OCI-LY3 (cell line): ENCODE measurements around the gene PIGM.

Experiments
- H2AFZ ChIP-seq: fragments of 200-600, 300-600 bp; shearing (Covaris generic); 2 replicates; pipeline ENCODE4 v1.6.0; 2014; ENCODE audit warnings: antibody characterized with exemption, low read depth, low read length
- H3K27ac ChIP-seq: fragments of 200-600, 300-600 bp; sonication (generic); 2 replicates; pipeline ENCODE4 v1.5.1; 2014; ENCODE audit warnings: mild to moderate bottlenecking, low read length, moderate library complexity, mixed read lengths
- H3K27me3 ChIP-seq: fragments of 200-600, 300-600 bp; sonication (generic); 2 replicates; pipeline ENCODE4 v1.6.1; 2014; ENCODE audit warnings: low read depth, low read length, mixed read lengths
- H3K36me3 ChIP-seq: fragments of 200-600, 300-600 bp; sonication (generic); replicated peaks from 2 replicates; pipeline ENCODE3; 2014; ENCODE audit warnings: low read depth, low read length, mixed read lengths
- H3K4me1 ChIP-seq: fragments of 300-600, 200-600 bp; sonication (generic); 2 replicates; pipeline ENCODE4 v1.6.1; 2014; ENCODE audit warnings: low read length, mixed read lengths
- H3K4me2 ChIP-seq: fragments of 200-600, 300-600 bp; sonication (generic); 2 replicates; pipeline ENCODE4 v1.6.1; 2014; ENCODE audit warnings: low read length, mixed read lengths
- H3K4me3 ChIP-seq: fragments of 300-600, 200-600 bp; sonication (generic); 2 replicates; pipeline ENCODE4 v1.5.1; 2014; ENCODE audit warnings: antibody characterized with exemption, mild to moderate bottlenecking, low read length, moderate library complexity
- H3K79me2 ChIP-seq: fragments of 300-600, 200-600 bp; shearing (Covaris generic); 2 replicates; pipeline ENCODE4 v1.6.1; 2014; ENCODE audit warnings: mild to moderate bottlenecking, low read length, mixed read lengths
- H3K9ac ChIP-seq: fragments of 300-600, 200-600 bp; shearing (Covaris generic); 2 replicates; pipeline ENCODE4 v1.6.0; 2014; ENCODE audit warnings: mild to moderate bottlenecking, low read length, moderate library complexity
- H3K9me3 ChIP-seq: fragments of 200-600, 300-600 bp; shearing (Covaris generic); 2 replicates; pipeline ENCODE4 v1.6.1; 2014; ENCODE audit warnings: low read length, mixed read lengths; ENCODE audit not compliant: insufficient read depth
- H4K20me1 ChIP-seq: fragments of 200-600, 300-600 bp; sonication (generic); 2 replicates; pipeline ENCODE4 v1.6.1; 2016; ENCODE audit warnings: low read length, mixed read lengths; ENCODE audit not compliant: insufficient read depth
- EZH2phosphoT487 ChIP-seq: fragments of 200-600 bp; shearing (Covaris generic); IDR thresholded peaks from 2 replicates; pipeline ENCODE4 v1.6.1; 2018; ENCODE audit warnings: antibody characterized with exemption, mixed run types, low read depth
- TF ChIP-seq, protein P1 (sequence below): fragments of 200-600, 300-600 bp; sonication (generic); IDR thresholded peaks from 2 replicates; pipeline ENCODE4 v1.5.1; 2014; ENCODE audit warnings: antibody characterized with exemption, low read length, low read depth

Gene PIGM

GRCh38 chr1:159996653-159997052 lies 35.1 kb downstream of the PIGM start:
- H3K4me2 ChIP-seq, result no peak overlapping the region
- peaks cover 2% of the 10 kb centered on the region; the same call in 1 of the 2 replicates for H3K4me1 ChIP-seq
- no peak for TF ChIP-seq EZH2phosphoT487
- TF ChIP-seq, protein P1, sequence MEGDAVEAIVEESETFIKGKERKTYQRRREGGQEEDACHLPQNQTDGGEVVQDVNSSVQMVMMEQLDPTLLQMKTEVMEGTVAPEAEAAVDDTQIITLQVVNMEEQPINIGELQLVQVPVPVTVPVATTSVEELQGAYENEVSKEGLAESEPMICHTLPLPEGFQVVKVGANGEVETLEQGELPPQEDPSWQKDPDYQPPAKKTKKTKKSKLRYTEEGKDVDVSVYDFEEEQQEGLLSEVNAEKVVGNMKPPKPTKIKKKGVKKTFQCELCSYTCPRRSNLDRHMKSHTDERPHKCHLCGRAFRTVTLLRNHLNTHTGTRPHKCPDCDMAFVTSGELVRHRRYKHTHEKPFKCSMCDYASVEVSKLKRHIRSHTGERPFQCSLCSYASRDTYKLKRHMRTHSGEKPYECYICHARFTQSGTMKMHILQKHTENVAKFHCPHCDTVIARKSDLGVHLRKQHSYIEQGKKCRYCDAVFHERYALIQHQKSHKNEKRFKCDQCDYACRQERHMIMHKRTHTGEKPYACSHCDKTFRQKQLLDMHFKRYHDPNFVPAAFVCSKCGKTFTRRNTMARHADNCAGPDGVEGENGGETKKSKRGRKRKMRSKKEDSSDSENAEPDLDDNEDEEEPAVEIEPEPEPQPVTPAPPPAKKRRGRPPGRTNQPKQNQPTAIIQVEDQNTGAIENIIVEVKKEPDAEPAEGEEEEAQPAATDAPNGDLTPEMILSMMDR, result no peak
- no peak overlapping the region for H3K4me3 ChIP-seq
- H3K9me3 ChIP-seq, result no peaks in the 10 kb centered on the region
- no peak overlapping the region for H2AFZ ChIP-seq
- H3K27me3 ChIP-seq, result peaks cover 55% of the 10 kb centered on the region
- no peaks in the 10 kb centered on the region for H4K20me1 ChIP-seq
- H3K27ac ChIP-seq, result no peak overlapping the region
- H3K9ac ChIP-seq, result no peak overlapping the region
- H3K79me2 ChIP-seq, result no peaks in the 10 kb centered on the region
- H3K36me3 ChIP-seq, result no peaks in the 10 kb centered on the region

GRCh38 chr1:159994896-159995295 lies 36.9 kb downstream of the PIGM start:
- Histone ChIP-seq H3K4me3 (no peak overlapping the region), H3K4me2 (no peak overlapping the region), H3K36me3 (no peaks in the 10 kb centered on the region), H3K9ac (no peak overlapping the region), H3K4me1 (peaks cover 8% of the 10 kb centered on the region), H3K27me3 (peaks cover 40% of the 10 kb centered on the region), H4K20me1 (no peaks in the 10 kb centered on the region), H2AFZ (no peak overlapping the region), H3K79me2 (no peaks in the 10 kb centered on the region), H3K9me3 (no peaks in the 10 kb centered on the region), H3K27ac (no peak overlapping the region)
- no peak for TF ChIP-seq EZH2phosphoT487
- TF ChIP-seq, protein P1, result no peak

GRCh38 chr1:159993911-159994310 lies 37.9 kb downstream of the PIGM start:
- Histone ChIP-seq H3K4me2 (no peak overlapping the region), H2AFZ (no peak overlapping the region), H3K27me3 (peaks cover 32% of the 10 kb centered on the region; the same call in 1 of the 2 replicates), H4K20me1 (no peaks in the 10 kb centered on the region), H3K4me3 (no peak overlapping the region), H3K27ac (no peak overlapping the region), H3K9ac (no peak overlapping the region), H3K9me3 (no peaks in the 10 kb centered on the region), H3K4me1 (peaks cover 8% of the 10 kb centered on the region), H3K36me3 (no peaks in the 10 kb centered on the region), H3K79me2 (no peaks in the 10 kb centered on the region)
- TF ChIP-seq, protein P1, result no peak
- TF ChIP-seq EZH2phosphoT487, result no peak

DNA sequence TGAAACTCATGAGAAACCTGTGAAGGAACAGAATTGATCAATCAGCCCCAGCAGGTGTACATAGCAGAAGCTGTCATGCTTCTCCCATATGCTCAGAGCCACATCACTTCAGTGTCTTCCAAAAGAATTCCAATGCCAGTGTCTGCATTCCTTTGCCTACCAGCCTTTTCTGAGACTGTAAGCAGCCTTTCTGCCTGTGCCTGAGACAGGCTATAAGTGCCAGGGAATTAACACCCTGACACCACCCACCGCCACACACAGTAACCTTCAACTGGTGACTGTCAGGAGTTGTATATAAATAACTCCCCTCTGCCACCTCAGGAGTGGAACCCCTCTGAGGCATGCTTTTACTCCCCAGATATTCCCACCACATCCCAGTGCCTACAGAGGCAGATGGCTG lies 39.6 kb downstream of the PIGM start:
- no peak overlapping the region for H3K4me3 ChIP-seq
- no peak overlapping the region for H3K4me2 ChIP-seq
- H4K20me1 ChIP-seq, result no peaks in the 10 kb centered on the region
- H3K79me2 ChIP-seq, result no peaks in the 10 kb centered on the region
- H2AFZ ChIP-seq, result no peak overlapping the region
- peaks cover 21% of the 10 kb centered on the region; the same call in 1 of the 2 replicates for H3K27me3 ChIP-seq
- H3K9me3 ChIP-seq, result no peaks in the 10 kb centered on the region
- TF ChIP-seq EZH2phosphoT487, result no peak
- TF ChIP-seq, protein P1, result no peak
- H3K4me1 ChIP-seq, result peaks cover 8% of the 10 kb centered on the region
- H3K27ac ChIP-seq, result no peak overlapping the region
- no peak overlapping the region for H3K9ac ChIP-seq
- no peaks in the 10 kb centered on the region for H3K36me3 ChIP-seq
